HG03064 (cell line): ENCODE results near the gene ABITRAM.
A peak's percentile ranks its signal among the peaks of the same experiment; 100 is the strongest.
"Not testable (repeated sequence)": the region's sequence is repeated elsewhere in the genome, so short reads cannot be mapped to it uniquely, and the experiment has no call there.

Source experiments
- ATAC-seq: cut with Tn5 transposase; IDR thresholded peaks from one replicate; pipeline ENCODE4 v1.9.1; 2021; ENCODE audit warnings: low read depth; ENCODE audit not compliant: unreplicated experiment

The ABITRAM gene

DNA sequence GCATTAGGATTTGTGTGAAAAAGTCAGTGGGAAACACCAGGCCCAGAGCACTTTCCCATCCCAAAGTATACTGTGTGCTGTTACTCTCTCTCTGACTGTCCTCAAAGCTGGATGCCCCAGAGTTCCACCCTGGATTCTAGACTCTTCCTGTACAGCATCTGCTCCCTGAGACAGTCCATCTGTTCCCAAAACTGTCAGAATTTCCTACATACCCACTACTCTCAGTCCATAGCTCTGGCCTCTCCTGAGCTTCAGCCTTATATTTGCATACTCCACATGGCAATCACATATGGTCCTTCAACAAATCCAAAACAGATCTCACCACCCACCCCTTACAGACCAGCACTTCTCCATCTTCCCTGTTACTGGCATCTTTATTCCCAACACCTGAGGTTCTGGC lies 9.7 kb upstream of the ABITRAM start:
- ATAC-seq: no peak

DNA sequence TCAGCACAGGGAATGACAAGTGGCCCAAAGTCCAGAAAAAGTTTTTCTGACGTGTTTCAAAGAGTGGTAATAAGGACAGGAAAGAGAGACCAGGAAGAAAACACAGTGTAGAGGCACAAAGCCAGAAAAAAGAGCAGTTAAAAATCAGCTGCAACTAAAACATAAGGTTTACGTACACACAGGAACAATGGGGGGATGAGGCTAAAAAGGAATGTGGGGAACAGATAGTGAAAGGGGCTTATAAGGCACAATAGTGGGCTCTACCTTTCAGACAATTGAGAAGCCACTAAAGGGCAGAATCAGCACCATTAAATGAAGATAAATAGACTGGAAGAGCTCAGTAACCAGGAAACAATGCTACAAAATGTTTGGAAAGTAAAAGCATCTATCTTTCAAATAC lies 5.8 kb upstream of the ABITRAM start:
- no peak for ATAC-seq

DNA sequence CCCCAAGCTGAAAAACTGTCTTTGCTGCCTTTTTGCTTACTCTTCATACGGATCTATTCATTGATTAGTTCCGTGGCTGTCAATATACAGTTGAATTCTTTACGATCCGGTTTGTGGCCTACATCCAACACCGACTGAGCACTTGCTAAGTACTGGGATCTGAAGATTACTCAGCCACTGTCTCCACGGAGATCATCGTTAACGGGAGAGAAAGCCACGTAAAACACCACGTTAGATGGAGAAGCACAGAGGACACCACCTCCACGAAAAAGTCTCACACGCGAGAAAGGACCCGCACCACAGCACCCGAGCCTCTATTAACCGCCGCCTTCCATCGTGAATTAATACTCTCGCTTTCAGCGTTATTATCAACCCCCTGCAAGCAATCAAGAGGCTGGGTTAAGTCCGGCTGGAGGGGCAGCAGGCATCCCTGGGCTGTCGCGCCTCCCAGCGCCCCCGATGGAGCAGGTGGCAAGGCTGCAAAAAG lies 926 bp upstream of the ABITRAM start:
- no peak for ATAC-seq

DNA sequence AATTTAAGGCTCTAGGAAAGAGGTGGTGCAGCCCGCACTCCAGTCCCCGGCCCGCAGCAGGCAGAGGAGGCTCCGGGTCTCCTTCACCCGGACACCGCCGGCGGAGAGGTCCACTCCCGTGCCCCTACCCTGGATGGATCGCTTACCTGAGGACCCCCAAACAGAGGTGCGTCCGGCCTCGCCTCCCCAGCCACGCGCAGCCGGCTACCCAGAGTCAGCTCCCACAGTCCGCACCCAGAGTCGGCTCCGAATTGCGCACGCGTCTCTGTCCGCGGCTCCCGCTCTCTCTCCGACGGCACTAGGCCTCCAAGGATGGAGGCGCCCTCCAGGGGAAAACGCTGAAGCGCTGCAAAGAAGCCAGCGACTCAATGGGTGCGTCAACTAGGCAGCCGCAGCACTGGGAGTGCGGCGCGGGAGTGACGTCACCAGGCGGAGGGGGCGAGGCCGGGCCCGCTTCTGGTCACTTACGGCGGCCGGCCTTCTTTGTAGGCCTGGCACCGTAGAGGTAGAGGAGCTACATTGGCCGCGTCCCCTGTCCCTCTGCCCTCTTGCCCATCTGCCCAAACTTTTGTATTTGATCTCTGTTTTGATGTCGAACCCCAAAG lies 380 bp upstream of the ABITRAM start, which contains the start of gene ELP1:
Gene ELP1 (minus strand): TSS at position 407 of the 605 bp plus-strand sequence. CDS start 2,978 bp downstream, outside the sequence.
- peak; percentile 84 for ATAC-seq

DNA sequence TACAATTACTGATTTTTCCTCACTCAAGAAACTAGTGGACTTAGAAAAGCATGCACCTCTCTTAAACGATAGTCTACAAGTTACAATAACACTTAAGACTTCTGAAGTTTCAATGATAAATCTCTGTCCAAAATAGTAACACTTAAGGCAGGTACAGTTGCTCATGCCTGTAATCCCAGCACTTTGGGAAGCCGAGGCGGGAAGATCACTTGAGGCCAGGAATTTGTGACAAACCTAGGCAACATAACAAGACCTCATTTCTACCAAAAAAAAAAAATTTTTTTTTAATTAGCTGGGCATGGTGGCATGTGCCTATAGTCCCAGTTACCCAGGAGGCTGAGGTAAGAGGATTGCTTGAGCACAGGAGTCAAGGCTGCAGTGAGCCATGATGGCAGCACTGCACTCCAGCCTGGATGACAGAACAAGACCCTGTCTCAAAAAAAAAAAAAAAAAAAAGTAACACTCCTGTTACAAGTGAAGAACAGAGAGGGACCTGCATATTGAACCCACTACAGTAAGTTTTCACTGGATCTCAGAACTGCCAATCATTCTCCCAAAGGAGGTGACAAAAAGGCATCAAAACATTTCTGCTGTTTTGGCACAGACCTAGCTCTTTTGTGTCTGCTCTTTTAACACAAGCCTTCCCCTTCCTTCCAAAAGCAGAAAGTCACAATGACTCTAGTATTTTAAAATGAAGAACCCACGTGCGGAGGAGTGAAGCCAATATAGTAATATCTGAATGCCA lies 3.5 kb downstream of the ABITRAM start:
- no peak for ATAC-seq

DNA sequence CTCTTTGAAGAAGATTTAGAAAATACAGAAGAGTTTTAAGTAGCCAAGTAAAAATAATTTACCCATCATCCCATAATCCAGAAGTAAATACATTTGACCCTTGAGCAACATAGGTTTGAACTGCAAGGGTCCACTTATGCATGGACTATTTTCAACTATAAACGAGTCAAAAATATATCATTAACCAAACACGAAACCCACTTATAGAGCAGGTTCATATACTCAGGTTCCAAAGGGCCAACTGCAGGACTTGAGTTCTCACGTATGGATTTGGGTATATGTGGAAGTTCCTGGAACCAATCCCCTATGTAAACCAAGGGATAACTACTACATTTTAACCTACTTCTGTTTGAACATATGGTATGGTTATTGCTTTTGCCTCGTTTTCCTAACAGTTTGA lies 5.8 kb downstream of the ABITRAM start:
- no peak for ATAC-seq

DNA sequence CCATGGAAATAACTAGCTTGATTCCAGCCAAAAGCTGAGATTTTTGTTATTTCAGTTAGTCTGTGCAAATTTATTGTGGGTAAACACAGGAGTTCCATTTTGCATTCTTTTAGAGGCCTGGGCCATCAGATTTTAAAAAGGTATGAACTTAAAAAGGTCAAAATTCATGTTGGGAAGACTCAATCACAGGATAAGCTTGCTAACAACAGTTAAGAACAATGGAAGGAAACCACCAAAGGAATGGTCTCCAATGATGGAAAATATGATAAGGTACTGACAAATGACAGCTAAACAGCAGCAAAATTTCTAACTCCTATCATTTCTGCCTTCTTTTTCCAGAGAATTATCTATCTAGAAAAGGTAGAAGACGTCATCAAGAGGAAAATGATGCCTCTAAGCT lies 16.0 kb downstream of the ABITRAM start:
- ATAC-seq: no peak

DNA sequence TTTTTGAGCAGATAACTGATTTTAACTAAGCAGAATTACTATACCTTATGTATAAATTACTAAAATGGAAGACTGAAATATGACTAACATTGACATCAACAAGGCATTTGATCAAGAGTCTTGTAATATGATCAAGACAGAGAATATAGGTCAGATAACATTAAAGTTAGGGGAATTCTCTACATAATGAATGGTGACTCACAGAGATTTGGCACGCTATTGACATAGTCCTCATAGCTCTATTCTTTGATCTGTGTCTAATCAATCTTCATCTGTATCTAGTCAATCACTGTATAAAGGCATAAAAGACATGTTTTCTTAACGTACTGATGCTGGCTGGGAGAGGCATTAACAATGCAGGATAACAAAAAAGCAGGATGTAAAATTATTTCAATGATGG lies 17.4 kb downstream of the ABITRAM start:
- ATAC-seq: no peak

DNA sequence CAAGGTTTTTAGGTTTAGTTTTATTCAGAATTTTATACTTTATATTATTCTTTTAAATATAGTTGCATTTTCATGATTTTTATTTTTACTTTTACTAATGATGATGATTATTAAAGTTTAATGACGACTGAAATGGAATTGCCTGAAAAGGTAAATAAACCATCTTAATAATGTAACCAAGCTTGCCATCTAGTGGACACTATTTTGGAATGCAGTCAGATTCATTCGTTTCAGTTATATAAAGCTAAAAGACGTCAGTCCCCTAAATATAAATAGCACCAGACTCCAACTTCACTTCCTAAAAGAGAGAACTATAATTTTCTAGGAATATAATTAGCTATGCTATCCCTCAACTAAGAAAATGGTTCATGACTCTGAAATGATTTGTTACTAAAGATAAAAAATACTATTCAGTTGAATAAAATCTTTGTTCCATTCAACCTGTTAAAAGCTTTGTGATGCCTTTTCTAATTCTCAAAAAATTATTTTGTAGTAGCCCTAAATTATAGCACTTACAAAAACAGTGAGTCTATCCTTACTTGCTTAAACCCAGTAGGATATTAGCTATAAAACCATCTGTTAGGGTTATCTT lies 19.9 kb downstream of the ABITRAM start:
- ATAC-seq: no peak

DNA sequence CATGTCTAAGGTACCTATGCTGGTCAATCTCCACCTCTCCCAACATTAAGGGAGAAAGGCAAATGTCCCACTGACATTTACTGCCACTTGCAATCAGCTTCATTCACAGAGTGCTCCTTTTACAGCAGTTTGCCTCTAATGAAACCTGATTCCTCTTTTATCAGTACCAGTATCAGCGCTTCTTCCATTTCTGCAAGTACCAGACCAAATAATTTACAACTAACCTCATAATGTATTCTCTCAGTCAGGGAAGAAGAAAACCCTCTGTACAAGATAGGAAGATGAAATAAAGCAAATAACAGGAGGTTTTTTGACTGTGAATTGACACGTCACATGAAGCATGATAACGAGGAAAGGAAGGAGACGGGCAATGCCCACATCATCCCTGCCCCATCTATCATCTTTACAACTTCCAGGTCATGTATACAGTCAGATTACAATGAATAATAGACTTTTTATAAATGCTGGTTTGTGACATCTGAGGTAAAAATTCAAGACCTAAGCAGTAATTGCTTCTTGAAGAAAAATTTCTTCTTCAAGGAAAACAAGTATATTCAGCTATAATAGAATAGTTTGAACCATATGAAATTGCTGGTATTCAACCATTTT lies 21.9 kb downstream of the ABITRAM start:
- ATAC-seq: no peak

DNA sequence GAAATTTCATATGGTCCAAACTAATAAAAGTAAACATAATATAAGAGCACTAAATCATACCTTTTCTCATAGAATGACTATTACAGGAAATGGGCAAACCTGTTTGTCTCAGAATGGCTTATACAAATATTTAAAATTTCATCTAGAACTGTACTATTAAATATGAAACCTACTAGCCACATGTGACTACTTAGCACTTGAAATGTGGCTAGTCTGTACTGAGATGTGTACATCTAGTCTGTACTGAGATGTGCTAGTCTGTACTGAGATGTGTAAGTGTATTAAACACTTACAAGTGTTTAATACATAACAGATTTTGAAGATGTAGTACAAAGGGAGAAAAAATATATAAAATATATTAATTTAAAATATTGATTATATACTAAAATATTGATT lies 22.4 kb downstream of the ABITRAM start:
- no peak for ATAC-seq

DNA sequence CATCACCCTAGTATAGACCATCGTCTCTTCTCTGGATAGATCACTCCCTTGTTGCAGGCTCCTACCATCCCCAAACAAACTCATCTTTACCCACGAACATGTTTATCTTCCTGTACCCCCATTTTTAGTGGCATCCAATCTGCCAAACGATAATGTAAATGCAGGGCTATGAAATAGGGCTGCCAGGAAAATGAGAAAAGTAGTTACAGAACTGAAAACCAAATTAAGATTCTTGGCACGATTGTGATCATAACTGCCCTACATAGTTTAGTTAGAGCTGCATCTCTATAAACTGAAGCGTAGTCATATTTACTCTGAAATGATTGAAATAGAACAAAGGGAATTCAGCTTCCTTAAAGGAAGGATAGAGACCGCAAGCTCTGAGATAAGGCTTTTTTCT lies 26.1 kb downstream of the ABITRAM start:
- ATAC-seq: no peak

DNA sequence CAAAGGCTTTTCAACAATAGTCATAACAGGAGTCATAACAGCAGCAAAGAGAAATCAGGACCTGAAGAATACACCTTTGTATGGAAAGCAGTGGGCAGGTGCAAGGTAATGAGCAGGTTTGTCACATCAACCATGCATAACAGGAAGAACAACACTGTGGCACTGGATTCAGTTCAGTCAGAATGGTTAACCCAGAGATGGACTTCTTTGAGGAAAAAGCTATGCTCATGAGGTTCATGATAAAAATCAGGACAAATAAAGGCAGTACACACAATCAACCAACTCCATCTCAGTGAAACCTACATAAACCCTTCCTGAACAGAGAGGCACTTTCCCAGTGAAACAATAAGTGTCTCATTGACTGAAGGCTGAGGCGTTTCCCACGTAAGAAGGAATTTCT lies 27.0 kb downstream of the ABITRAM start:
- no peak for ATAC-seq

DNA sequence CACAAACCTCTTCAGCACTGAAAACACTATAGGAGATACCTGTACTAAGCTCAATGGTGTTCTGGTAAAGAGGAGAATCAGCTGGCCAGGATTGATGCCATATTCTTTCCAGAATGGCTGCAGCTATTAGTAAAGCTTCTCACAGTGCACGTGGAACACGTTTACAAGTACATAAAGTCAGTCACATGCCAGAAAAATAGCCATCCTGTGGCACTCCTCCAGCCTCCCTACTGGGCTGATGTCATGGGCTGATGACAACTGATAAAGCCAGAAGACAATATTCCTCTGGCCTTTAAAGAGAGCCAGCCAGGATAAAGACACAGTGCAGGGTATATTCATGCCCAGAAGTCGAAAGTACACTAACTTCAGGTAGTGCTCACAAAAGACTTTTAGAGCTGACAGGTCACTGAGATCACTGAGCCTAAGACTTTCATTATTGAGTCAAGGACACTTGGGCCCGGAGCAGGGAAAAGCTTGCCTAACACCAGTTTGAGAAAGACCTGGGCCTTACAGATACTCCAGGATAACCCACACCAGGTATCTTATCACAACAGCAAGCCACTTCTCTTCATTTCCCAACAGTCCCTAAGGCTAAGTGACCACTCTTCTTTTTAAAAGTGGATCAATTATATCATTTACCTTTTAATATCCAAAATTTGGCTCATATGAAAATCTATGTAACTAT lies 29.4 kb downstream of the ABITRAM start:
- no peak for ATAC-seq

DNA sequence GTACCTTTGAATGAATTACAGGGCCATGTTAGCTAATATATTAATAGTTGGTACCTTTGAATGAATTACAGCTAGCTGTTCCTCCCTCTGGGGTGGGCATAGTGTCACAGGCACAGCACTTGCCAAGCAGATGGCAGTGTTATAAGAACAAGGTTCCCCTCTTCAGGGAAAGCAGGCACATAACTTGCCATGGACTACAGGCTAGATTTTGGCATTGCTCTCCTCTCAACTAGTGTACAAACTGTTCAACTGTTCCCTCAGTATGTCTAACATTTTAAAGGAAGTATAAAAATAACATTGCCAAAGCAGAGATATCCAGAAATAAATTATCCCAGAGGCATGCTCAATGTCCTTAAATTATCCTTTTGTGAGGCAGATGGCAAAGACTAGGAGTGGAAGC lies 33.7 kb downstream of the ABITRAM start:
- ATAC-seq: no peak

DNA sequence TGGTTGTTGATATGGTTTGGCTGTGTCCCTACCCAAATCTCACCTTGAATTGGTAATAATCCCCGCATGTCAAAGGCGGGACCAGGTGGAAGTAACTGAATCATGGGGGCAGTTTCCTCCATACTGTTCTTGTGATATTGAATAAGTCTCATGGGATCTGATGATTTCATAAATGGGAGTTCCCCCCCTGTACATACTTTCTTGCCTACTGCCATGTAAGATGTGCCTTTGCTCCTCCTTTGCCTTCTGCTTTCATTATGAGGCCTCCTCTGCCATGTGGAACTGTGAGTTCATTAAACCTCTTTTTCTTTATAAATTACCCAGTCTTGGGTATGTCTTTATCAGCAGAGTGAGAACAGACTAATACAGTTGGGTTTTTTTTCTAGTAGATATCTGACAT lies 37.2 kb downstream of the ABITRAM start:
- not testable (repeated sequence) for ATAC-seq

DNA sequence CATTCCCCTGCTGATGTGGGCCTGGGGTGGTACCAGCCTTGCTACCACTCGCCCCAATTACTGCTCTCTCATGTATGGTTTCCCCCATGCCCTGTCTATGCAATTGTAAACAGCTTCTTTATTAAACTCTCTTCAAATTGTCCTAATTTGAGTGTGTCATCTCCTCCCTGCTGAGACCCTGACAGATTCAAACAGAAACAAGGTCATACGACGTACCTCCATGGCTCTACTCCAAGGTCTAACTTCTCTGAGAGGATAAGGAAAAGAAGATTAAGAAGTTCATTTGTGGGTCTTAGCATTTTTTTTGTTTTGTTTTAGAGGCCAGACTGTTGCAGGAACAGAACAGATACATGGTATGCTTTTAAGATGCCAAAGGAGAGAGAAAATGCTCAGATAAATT lies 38.0 kb downstream of the ABITRAM start:
- no peak for ATAC-seq

DNA sequence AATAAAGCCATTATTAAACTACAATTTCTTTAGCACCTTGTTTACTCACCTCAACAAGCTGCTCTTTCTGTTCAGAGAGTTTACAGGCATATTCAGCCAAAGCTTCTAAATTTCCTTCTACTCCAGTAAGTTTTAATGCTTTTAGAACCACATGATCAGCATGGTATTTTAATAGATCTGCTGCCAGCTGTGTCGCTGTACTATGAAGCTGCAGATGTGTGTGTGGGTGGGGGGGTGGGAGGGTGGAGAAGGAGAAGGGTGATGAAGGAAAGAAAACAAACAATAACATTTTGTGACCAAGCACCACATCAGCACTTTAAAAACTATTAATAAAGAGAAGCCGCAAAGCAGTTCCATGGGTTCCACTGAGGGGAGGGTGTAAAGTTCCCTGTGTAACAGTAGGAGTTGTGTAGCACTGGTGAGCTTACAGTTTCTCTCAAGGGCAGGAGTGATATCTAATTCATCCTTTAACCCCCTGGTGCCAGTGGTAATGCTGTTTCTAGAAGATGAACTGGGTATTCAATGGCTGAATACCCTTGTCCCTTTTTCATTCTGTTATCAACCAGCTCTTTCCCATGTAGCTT lies 38.5 kb downstream of the ABITRAM start:
- no peak for ATAC-seq

DNA sequence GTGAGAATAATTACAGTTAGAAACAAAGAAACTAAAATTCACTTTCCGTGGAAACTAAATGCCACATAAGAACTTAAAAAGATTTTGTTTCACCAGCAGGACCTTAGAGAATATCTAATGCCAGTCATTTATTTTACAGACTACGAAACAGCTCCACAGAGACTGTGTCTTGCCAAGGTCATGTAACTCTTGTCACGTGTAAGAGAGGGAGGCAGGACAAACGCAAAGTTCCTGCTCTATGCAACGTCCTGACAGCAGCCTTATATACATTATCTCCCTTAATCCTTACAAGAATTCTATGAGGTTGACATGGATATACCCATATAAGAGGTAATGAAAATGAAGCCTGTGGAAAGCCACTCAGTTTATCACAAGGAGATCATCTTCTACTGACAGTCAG lies 39.7 kb downstream of the ABITRAM start:
- no peak for ATAC-seq

DNA sequence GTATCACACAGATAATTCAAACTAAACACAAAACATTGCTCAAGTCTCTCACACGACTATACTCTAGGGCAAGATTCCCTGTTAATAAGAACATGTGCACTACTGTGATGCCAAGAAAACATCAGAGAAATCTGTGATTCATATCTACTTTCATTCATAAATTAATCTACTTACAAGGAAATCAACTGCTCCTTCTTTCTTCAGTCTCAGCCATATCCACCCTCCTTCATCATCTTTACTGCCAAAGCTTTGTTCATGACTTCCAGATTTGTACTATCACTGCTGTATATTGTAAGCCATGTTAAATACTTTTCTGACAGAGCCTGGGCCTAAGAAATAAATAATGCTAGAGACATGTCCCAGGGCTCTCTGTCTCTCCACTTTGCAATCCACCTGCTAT lies 44.0 kb downstream of the ABITRAM start:
- no peak for ATAC-seq

DNA sequence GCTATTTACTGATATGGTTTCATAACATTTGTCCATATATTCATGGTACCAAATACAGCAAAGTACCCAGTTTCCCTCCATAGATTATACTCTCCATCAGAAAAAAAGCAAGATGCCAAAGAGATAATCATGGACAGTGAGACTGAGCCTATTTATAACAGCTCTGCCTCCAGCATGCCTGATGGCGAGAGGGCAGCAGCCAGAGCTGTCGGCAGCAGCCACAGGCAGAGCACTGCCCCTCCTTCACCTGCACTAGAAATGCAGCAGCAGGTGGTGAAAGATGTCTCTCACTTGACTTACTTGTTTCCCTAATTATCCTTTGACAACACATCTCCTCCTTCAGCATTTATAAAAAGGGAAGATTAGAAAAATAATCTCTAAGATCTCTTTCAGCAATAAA lies 46.7 kb downstream of the ABITRAM start:
- ATAC-seq: no peak
